Measurements from ENCODE around the gene COL26A1. TPM values are rescaled to one million over a fixed set of nuclear protein-coding genes. Genes with fewer than 3 reads are reported as not detected.

COL26A1 gene
- total RNA-seq, 1 donor from 2014 or later, result 0.58 TPM

GRCh38 chr7:101411508-101411874 lies 48.8 kb downstream of the COL26A1 start:
- no peak for DNase-seq
- Histone ChIP-seq H3K4me3 (no peak overlapping the region), H3K36me3 (no peaks in the 10 kb centered on the region), H3K27ac (no peak overlapping the region), H3K9me3 (no peaks in the 10 kb centered on the region), H3K27me3 (no peaks in the 10 kb centered on the region), H3K4me1 (no peaks in the 10 kb centered on the region)
- TF ChIP-seq CTCF (IDR thresholded peaks at IDR 0.05), result no peak
- intact Hi-C loops (cut with DNase I), result no loop called here
- ATAC-seq, result peak; percentile 61

GRCh38 chr7:101412976-101413375 lies 50.3 kb downstream of the COL26A1 start:
- Histone ChIP-seq H3K9me3 (no peaks in the 10 kb centered on the region), H3K4me3 (no peak overlapping the region), H3K4me1 (no peaks in the 10 kb centered on the region), H3K27me3 (no peaks in the 10 kb centered on the region), H3K36me3 (no peaks in the 10 kb centered on the region), H3K27ac (no peak overlapping the region)
- DNase-seq, result no peak
- intact Hi-C loops (cut with DNase I), result no loop called here
- TF ChIP-seq CTCF (IDR thresholded peaks at IDR 0.05), result no peak
- no peak for ATAC-seq

GRCh38 chr7:101418694-101419093 lies 56.0 kb downstream of the COL26A1 start:
- ATAC-seq, result no peak
- Histone ChIP-seq H3K36me3 (no peaks in the 10 kb centered on the region), H3K4me3 (no peak overlapping the region), H3K9me3 (no peaks in the 10 kb centered on the region), H3K27ac (no peak overlapping the region), H3K4me1 (no peaks in the 10 kb centered on the region), H3K27me3 (peaks cover 4% of the 10 kb centered on the region)
- intact Hi-C loops (cut with DNase I), result no loop called here
- no peak for TF ChIP-seq CTCF (IDR thresholded peaks at IDR 0.05)
- no peak for DNase-seq

- H3K27ac ChIP-seq, result no peak overlapping the region
- H3K4me1 ChIP-seq, result no peaks in the 10 kb centered on the region
- no peak for DNase-seq
- H3K36me3 ChIP-seq, result no peaks in the 10 kb centered on the region
- no peak for TF ChIP-seq CTCF (IDR thresholded peaks at IDR 0.05)
- peak; percentile 23 for ATAC-seq
- peaks cover 4% of the 10 kb centered on the region for H3K27me3 ChIP-seq
- intact Hi-C loops (cut with DNase I), result no loop called here
- no peaks in the 10 kb centered on the region for H3K9me3 ChIP-seq
- no peak overlapping the region for H3K4me3 ChIP-seq
Measured at GRCh38 chr7:101419831-101420230, 57.2 kb downstream of the COL26A1 start.

- no peak overlapping the region for H3K27ac ChIP-seq
- intact Hi-C loops (cut with DNase I), result no loop called here
- H3K4me1 ChIP-seq, result no peaks in the 10 kb centered on the region
- no peak overlapping the region for H3K4me3 ChIP-seq
- no peak for DNase-seq
- H3K36me3 ChIP-seq, result no peaks in the 10 kb centered on the region
- ATAC-seq, result peak; percentile 41
- H3K27me3 ChIP-seq, result peaks cover 4% of the 10 kb centered on the region
- no peaks in the 10 kb centered on the region for H3K9me3 ChIP-seq
- TF ChIP-seq CTCF (IDR thresholded peaks at IDR 0.05), result no peak
Measured at GRCh38 chr7:101420436-101420835, 57.8 kb downstream of the COL26A1 start.
